B cell (primary cell): ENCODE measurements around the gene UMAD1. TPM values are rescaled to one million over a fixed set of nuclear protein-coding genes. Genes with fewer than 3 reads are reported as not detected.

Source experiments
- ATAC-seq: fragments of 200-7000 bp; cut with Tn5 transposase; one replicate; pipeline ENCODE4 v1.10.0; 2021; ENCODE audit warnings: low read depth, mild to moderate bottlenecking, moderate number of reproducible peaks, moderate library complexity
- CTCF ChIA-PET: fragments of 350-600 bp; sonication (Branson Sonifier 250); formaldehyde crosslinking; loops from one replicate; lab custom pipeline; 2021; ENCODE audit warnings: antibody characterized with exemption, inconsistent platforms; lab: Charles Lee
- POLR2A ChIA-PET: fragments of 350-600 bp; sonication (Branson Sonifier 250); formaldehyde crosslinking; loops from one replicate; lab custom pipeline; 2021; ENCODE audit warnings: antibody characterized with exemption; lab: Charles Lee
- DNase-seq: peaks from one replicate; pipeline ENCODE4 v3.0.0; 2013
- H2AFZ ChIP-seq: 2 replicates; pipeline ENCODE4 v1.6.1; 2012; ENCODE audit warnings: mild to moderate bottlenecking, low read depth, low read length; ENCODE audit not compliant: insufficient read depth, poor library complexity, severe bottlenecking
- H3K27ac ChIP-seq, 2 donors: 1 replicate in 1 of 2; 2 replicates in 1 of 2; pipeline ENCODE4 v1.5.1; 2012 to 2013; ENCODE audit warnings: low read length in 2 of 2, mild to moderate bottlenecking in 2 of 2, moderate library complexity in 1 of 2
- H3K27me3 ChIP-seq, 4 experiments: fragments of 200-600 bp in 1 of 4; sonication (generic) in 1 of 4; replicated peaks in 1 of 4; 1 replicate in 2 of 4; 2 replicates in 2 of 4; pipeline versions ENCODE4 v1.6.1 to v1.7.0; 2013 to 2016; ENCODE audit warnings: low read length in 3 of 4, mild to moderate bottlenecking in 2 of 4, mixed read lengths in 1 of 4, moderate library complexity in 1 of 4; ENCODE audit not compliant: insufficient read depth in 4 of 4, control insufficient read depth in 3 of 4; ENCODE audit errors: control extremely low read depth in 1 of 4
- H3K36me3 ChIP-seq, 2 experiments: replicated peaks in 1 of 2; 1 replicate in 1 of 2; 2 replicates in 1 of 2; pipeline versions ENCODE4 v1.6.1 to v1.7.1; 2013; ENCODE audit warnings: low read length in 1 of 2; ENCODE audit not compliant: insufficient read depth in 2 of 2, control insufficient read depth in 1 of 2; ENCODE audit errors: control extremely low read depth in 1 of 2, extremely low read depth in 1 of 2
- H3K4me1 ChIP-seq, 2 donors: fragments of 200-600 bp in 1 of 2; sonication (generic) in 1 of 2; 1 replicate in 1 of 2; 2 replicates in 1 of 2; pipeline versions ENCODE4 v1.5.1 to v1.6.1; 2013 to 2017; ENCODE audit warnings: low read length in 2 of 2; ENCODE audit not compliant: control insufficient read depth in 2 of 2, insufficient read depth in 2 of 2
- H3K4me2 ChIP-seq: replicated peaks from 2 replicates; pipeline ENCODE3; 2012; ENCODE audit warnings: mild to moderate bottlenecking, low read depth, low read length; ENCODE audit not compliant: poor library complexity, severe bottlenecking
- H3K4me3 ChIP-seq, 5 experiments: fragments of 200-600 bp in 1 of 5; sonication (generic) in 1 of 5; 1 replicate in 3 of 5; 2 replicates in 2 of 5; pipeline versions ENCODE4 v1.5.1 to v1.7.0; 2011 to 2016; ENCODE audit warnings: low read length in 4 of 5, mild to moderate bottlenecking in 4 of 5, low read depth in 2 of 5, control low read depth in 1 of 5, moderate library complexity in 1 of 5; ENCODE audit not compliant: insufficient read depth in 1 of 5; ENCODE audit errors: control extremely low read depth in 1 of 5, extremely low read depth in 1 of 5
- H3K79me2 ChIP-seq: fragments of 200-600 bp; sonication (generic); one replicate; pipeline ENCODE4 v1.6.0; 2016; ENCODE audit warnings: low read length; ENCODE audit not compliant: control insufficient read depth, insufficient read depth
- H3K9ac ChIP-seq: fragments of 200-600 bp; sonication (generic); 2 replicates; pipeline ENCODE4 v1.6.1; 2017; ENCODE audit warnings: mild to moderate bottlenecking, low read length, moderate library complexity
- H3K9me3 ChIP-seq, 3 donors: one replicate each; pipeline versions ENCODE4 v1.6.1 to v1.7.1; 2013; ENCODE audit warnings: low read length in 2 of 3; ENCODE audit not compliant: control insufficient read depth in 2 of 3, insufficient read depth in 1 of 3; ENCODE audit errors: control extremely low read depth in 1 of 3
- H4K20me1 ChIP-seq: 2 replicates; pipeline ENCODE4 v1.6.0; 2012; ENCODE audit warnings: mild to moderate bottlenecking, low read length; ENCODE audit not compliant: insufficient read depth, control insufficient read depth, poor library complexity, severe bottlenecking
- H3K27ac Mint-ChIP-seq: one replicate; pipeline ENCODE4 v1.8.0; 2021; ENCODE audit warnings: mixed read lengths
- H3K27me3 Mint-ChIP-seq: one replicate; pipeline ENCODE4 v1.8.0; 2021; ENCODE audit warnings: mixed read lengths
- H3K4me1 Mint-ChIP-seq: one replicate; pipeline ENCODE4 v1.8.0; 2021; ENCODE audit warnings: mixed read lengths
- H3K4me3 Mint-ChIP-seq: one replicate; pipeline ENCODE4 v1.8.0; 2021; ENCODE audit warnings: mixed read lengths
- H3K9me3 Mint-ChIP-seq: one replicate; pipeline ENCODE4 v1.8.0; 2022; ENCODE audit warnings: mixed read lengths; ENCODE audit not compliant: insufficient read depth
- CTCF ChIP-seq: fragments of 200-600 bp; IDR thresholded peaks from one replicate; pipeline ENCODE4 v1.8.0; 2022; ENCODE audit warnings: antibody characterized with exemption, mild to moderate bottlenecking
- EZH2 ChIP-seq: IDR thresholded peaks from 2 replicates; pipeline ENCODE4 v1.6.1; 2012; ENCODE audit warnings: borderline replicate concordance, low read depth, mild to moderate bottlenecking, moderate library complexity, low read length; ENCODE audit not compliant: insufficient read depth, poor library complexity, severe bottlenecking
- WGBS: methylation state at CpG from one replicate; pipeline ENCODE4 v1.1.5; 2013; ENCODE audit warnings: missing lambda C conversion rate; ENCODE audit not compliant: insufficient coverage; 5-methylcytosine and 5-hydroxymethylcytosine counted together
- intact Hi-C: fragments of 100-400 bp; cut with micrococcal nuclease; formaldehyde crosslinking; loops from one replicate; pipeline ENCODE4 v1.10.0; 2022
- polyA plus RNA-seq: library from polyadenylated mRNA; depleted of rRNA; stranded (reverse); fragments of >200 nt; gene quantifications from 2 replicates; pipeline ENCODE4 v1.2.3, GENCODE V29; 2012
- total RNA-seq, 2 donors: library from RNA; stranded (reverse); fragments of 120-200 nt in 1 of 2; gene quantifications; 1 replicate in 1 of 2; 2 replicates in 1 of 2; pipeline versions ENCODE4 v1.2.3 to v1.2.4, GENCODE V29; 2013 to 2022

The UMAD1 gene
- total and polyA plus RNA-seq, 2 donors (not counting 1 experiment from before 2014, with no cell fraction given), result 11.6 to 25.9 TPM

GRCh38 chr7:7595451-7595850, 45.1 kb upstream of the UMAD1 start:
- TF ChIP-seq EZH2, result no peak
- peak; percentile 75 for TF ChIP-seq CTCF
- Mint-ChIP-seq H3K4me3 (no peak overlapping the region), H3K27me3 (no peaks in the 10 kb centered on the region), H3K27ac (no peak overlapping the region), H3K9me3 (no peaks in the 10 kb centered on the region), H3K4me1 (no peaks in the 10 kb centered on the region)
- H3K9me3 ChIP-seq, result no peaks in the 10 kb centered on the region
- H4K20me1 ChIP-seq, result no peaks in the 10 kb centered on the region
- peak; percentile 33 for ATAC-seq
- H3K27ac ChIP-seq, result no peak overlapping the region
- ChIA-PET POLR2A (no interaction called here), CTCF (interaction anchor here (0.8 to 3.9 kb wide), 22 partner anchors 9 to 701 kb away, joined by 3 to 53 read pairs (median 4); partner anchors contain the start of gene UMAD1)
- no peak overlapping the region for H2AFZ ChIP-seq
- intact Hi-C loops, result loop anchor here (1.0 to 5.0 kb wide), 4 partner anchors 87 to 622 kb away; no protein-coding TSS in a partner anchor
- H3K4me2 ChIP-seq, result no peak overlapping the region
- DNase-seq, result peak; percentile 58
- H3K4me3 ChIP-seq, result no peak overlapping the region
- peaks cover 3% of the 10 kb centered on the region for H3K79me2 ChIP-seq
- H3K4me1 ChIP-seq, result no peaks in the 10 kb centered on the region
- no peaks in the 10 kb centered on the region for H3K27me3 ChIP-seq
- WGBS, result no CpG with 5 or more reads among the region's 1 CpG
- H3K9ac ChIP-seq, result no peak overlapping the region
- peaks cover 11 to 39% of the 10 kb centered on the region in 2 experiments for H3K36me3 ChIP-seq

- WGBS, result no CpG with 5 or more reads among the region's 5 CpGs
- Histone ChIP-seq H2AFZ (no peak overlapping the region), H3K4me3 (no peak overlapping the region), H3K9me3 (no peaks in the 10 kb centered on the region), H3K4me1 (no peaks in the 10 kb centered on the region), H3K27ac (no peak overlapping the region), H3K4me2 (no peak overlapping the region), H3K36me3 (peaks cover 11 to 36% of the 10 kb centered on the region in 2 experiments), H4K20me1 (no peaks in the 10 kb centered on the region), H3K79me2 (peaks cover 3% of the 10 kb centered on the region), H3K9ac (no peak overlapping the region), H3K27me3 (no peaks in the 10 kb centered on the region)
- TF ChIP-seq CTCF, result no peak
- Mint-ChIP-seq H3K4me1 (no peaks in the 10 kb centered on the region), H3K27me3 (no peaks in the 10 kb centered on the region), H3K4me3 (no peak overlapping the region), H3K9me3 (no peaks in the 10 kb centered on the region), H3K27ac (no peak overlapping the region)
- DNase-seq (no peak), ATAC-seq (no peak)
- intact Hi-C loops, result loop anchor here (5.0 kb wide), 1 partner anchor 86 kb away; no protein-coding TSS in a partner anchor
- POLR2A ChIA-PET, result no interaction called here
- CTCF ChIA-PET, result interaction anchor here (0.7 to 3.9 kb wide), 18 partner anchors 10 to 700 kb away, joined by 3 to 53 read pairs (median 4); partner anchors contain the start of gene UMAD1
Observed at GRCh38 chr7:7596176-7596575, 44.4 kb upstream of the UMAD1 start.
